Erythroblast (primary cell): ENCODE results near the gene MAP2K6.

Experiments
- GATA1 ChIP-seq: IDR thresholded peaks from 2 replicates; pipeline ENCODE4 v1.6.1; 2011; ENCODE audit warnings: low read depth, mild to moderate bottlenecking, control low read depth, low read length, moderate library complexity
- POLR2A ChIP-seq: IDR thresholded peaks from 2 replicates; pipeline ENCODE4 v1.6.1; 2011; ENCODE audit warnings: mild to moderate bottlenecking, low read length

DNA sequence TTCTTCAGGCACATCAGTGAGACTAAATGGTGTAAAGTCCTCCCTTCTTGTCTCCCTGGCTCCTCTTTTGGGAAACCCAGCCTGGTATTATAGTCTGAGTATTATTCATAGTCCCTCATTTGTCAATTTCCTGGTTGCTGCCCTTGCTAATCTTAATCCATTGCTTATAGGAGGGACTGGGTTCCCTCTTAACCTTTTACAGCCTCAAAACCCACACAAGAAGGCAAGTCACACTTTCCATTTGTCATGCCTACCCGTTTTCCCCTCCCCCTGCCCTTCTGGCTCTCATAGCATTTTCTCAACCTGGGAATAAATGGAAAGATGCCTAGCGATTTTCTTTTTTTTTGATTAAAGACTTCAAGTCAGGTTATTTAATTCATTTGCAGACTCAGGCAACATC, 124.8 kb downstream of the MAP2K6 start:
- no peak for TF ChIP-seq POLR2A
- TF ChIP-seq GATA1: no peak
